Erythroblast (primary cell): Measurements from ENCODE around the gene RTN4IP1.

Source experiments
- GATA1 ChIP-seq: IDR thresholded peaks from 2 replicates; pipeline ENCODE4 v1.6.1; 2011; ENCODE audit warnings: low read depth, mild to moderate bottlenecking, control low read depth, low read length, moderate library complexity
- POLR2A ChIP-seq: IDR thresholded peaks from 2 replicates; pipeline ENCODE4 v1.6.1; 2011; ENCODE audit warnings: mild to moderate bottlenecking, low read length

DNA sequence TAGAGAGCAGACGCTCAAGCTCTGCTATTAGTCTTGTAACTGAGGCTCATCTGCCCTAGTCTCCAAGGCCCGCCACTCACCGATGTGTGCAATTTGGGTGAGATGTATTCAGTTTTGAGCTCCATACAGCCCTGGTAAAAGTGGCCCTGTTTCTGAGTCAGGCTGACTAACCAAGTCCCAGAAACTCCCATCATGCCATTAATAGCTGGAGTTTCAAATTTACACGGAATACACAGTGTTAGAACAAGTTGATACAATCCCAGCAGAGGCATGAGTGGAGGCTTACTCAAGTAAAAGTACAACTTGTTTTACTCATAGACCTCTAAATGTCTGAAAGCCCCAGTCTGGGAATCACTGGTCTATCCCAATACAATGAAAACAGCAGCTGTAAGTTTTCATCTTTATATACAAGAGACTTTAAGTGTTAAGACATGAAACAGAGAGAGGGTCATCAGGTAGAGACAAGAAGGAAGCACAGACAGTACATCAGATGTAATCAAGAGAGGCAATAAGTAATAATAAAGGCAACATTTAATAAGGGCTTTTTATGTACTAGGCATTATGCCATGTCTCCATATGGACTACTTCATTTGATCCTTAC is 42.4 kb downstream of the RTN4IP1 start:
- TF ChIP-seq POLR2A (no peak), GATA1 (no peak)
